GM12891 (cell line): ENCODE results near the gene PPP1R15B.
"Not testable (repeated sequence)": the region's sequence is repeated elsewhere in the genome, so short reads cannot be mapped to it uniquely, and the experiment has no call there.

Experiments
- PAX5 ChIP-seq: IDR thresholded peaks from 2 replicates; pipeline ENCODE4 v1.6.1; 2011; ENCODE audit warnings: low read length, moderate library complexity, mild to moderate bottlenecking; ENCODE audit not compliant: insufficient read depth, severe bottlenecking
- POLR2A ChIP-seq: IDR thresholded peaks from 2 replicates; pipeline ENCODE4 v1.6.1; 2011; ENCODE audit warnings: low read depth, low read length, control low read depth
- POLR2AphosphoS5 ChIP-seq: IDR thresholded peaks from 2 replicates; pipeline ENCODE4 v1.6.1; 2011; ENCODE audit warnings: low read depth, low read length, control low read depth
- POU2F2 ChIP-seq: IDR thresholded peaks from 2 replicates; pipeline ENCODE4 v1.6.1; 2011; ENCODE audit warnings: low read depth, mild to moderate bottlenecking, control low read depth, low read length, moderate library complexity
- SPI1 ChIP-seq: IDR thresholded peaks from 2 replicates; pipeline ENCODE4 v1.6.1; 2011; ENCODE audit warnings: low read depth, low read length, control low read depth
- TAF1 ChIP-seq: IDR thresholded peaks from 2 replicates; pipeline ENCODE4 v1.6.1; 2011; ENCODE audit warnings: low read depth, low read length, control low read depth

DNA sequence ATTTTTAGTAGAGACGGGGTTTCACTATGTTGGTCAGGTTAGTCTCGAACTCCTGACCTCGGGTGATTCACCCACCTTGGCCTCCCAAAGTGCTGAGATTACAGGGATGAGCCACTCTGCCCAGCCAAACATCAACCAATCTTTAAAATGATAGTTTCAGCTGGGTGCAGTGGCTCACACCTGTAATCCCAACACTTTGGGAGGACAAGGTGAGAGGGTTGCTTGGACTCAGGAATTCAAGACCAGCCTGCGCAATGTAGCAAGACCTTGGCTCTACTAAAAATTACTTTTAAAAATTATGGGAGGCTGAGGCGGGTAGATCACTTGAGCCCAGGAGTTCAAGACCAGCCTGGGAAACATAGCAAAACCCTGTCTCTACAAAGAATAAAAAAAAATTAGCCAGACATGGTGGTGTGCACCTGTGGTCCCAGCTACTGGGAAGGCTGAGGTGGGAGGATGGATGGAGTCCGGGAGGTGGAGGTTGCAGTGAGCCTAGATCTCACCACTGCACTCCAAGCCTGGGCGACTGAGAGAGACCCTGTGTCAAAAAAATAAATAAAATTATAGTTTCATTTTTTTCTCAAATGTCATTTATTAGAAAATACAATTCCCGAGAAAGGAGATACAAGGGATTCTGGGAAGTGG lies 10.6 kb upstream of the PPP1R15B start:
- TF ChIP-seq POLR2A, TAF1, POLR2AphosphoS5, POU2F2, SPI1, PAX5: not testable (repeated sequence)
